Measurements from ENCODE around the gene PSAPL1. TPM values are rescaled to one million over a fixed set of nuclear protein-coding genes. Genes with fewer than 3 reads are reported as not detected.

PSAPL1 gene
- total RNA-seq, 1 donor from 2014 or later, result not detected

- H3K4me3 ChIP-seq (ENCODE audit: low read depth, low read length), result no peak overlapping the region
- no peak for DNase-seq (ENCODE audit: low read depth)
- TF ChIP-seq, protein P1, sequence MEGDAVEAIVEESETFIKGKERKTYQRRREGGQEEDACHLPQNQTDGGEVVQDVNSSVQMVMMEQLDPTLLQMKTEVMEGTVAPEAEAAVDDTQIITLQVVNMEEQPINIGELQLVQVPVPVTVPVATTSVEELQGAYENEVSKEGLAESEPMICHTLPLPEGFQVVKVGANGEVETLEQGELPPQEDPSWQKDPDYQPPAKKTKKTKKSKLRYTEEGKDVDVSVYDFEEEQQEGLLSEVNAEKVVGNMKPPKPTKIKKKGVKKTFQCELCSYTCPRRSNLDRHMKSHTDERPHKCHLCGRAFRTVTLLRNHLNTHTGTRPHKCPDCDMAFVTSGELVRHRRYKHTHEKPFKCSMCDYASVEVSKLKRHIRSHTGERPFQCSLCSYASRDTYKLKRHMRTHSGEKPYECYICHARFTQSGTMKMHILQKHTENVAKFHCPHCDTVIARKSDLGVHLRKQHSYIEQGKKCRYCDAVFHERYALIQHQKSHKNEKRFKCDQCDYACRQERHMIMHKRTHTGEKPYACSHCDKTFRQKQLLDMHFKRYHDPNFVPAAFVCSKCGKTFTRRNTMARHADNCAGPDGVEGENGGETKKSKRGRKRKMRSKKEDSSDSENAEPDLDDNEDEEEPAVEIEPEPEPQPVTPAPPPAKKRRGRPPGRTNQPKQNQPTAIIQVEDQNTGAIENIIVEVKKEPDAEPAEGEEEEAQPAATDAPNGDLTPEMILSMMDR (conservative IDR thresholded peaks at IDR 0.05; ENCODE audit: low read depth, low read length), result no peak
These were observed 39.6 kb upstream of the PSAPL1 start for GRCh38 chr4:7474320-7474719.

GRCh38 chr4:7473081-7473480, 38.4 kb upstream of the PSAPL1 start:
- TF ChIP-seq, protein P1 (conservative IDR thresholded peaks at IDR 0.05; ENCODE audit: low read depth, low read length), result no peak
- no peak for DNase-seq (ENCODE audit: low read depth)
- H3K4me3 ChIP-seq (ENCODE audit: low read depth, low read length), result no peak overlapping the region

GRCh38 chr4:7472442-7473013, 37.8 kb upstream of the PSAPL1 start:
- no peak overlapping the region for H3K4me3 ChIP-seq (ENCODE audit: low read depth, low read length)
- TF ChIP-seq, protein P1 (conservative IDR thresholded peaks at IDR 0.05; ENCODE audit: low read depth, low read length), result no peak
- DNase-seq (ENCODE audit: low read depth), result no peak

DNA sequence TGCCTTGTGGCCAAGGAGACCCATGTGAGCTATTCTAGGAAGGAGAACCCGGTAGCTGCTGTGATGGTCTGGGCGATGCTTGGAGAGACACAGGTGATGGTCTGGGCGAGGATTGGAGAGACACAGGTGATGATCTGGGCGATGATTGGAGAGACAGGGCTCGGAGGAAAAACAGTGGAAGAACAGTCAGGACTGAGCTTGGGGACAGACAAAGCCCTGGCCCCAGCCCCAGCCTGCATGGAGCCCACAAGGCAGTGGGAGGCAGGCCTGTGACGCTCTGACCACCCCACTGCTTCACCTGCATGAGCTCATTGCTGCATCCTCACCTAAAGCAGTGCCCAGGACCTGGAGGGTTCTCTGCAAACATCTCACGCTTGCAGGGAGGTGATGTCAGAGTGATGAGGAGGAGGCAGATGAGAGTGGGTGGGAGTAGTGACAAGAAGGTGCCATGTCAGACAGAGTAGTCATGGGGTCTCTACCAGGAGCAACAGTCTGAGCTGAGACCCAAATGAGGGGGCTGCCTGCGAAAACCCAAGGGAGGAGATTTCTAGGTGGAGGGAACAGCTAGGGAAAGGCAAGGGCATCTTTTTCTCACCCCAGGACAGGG, 35.9 kb upstream of the PSAPL1 start:
- H3K4me3 ChIP-seq (ENCODE audit: low read depth, low read length), result no peak overlapping the region
- TF ChIP-seq, protein P1 (conservative IDR thresholded peaks at IDR 0.05; ENCODE audit: low read depth, low read length), result no peak
- no peak for DNase-seq (ENCODE audit: low read depth)

GRCh38 chr4:7470111-7470510, 35.4 kb upstream of the PSAPL1 start:
- no peak overlapping the region for H3K4me3 ChIP-seq (ENCODE audit: low read depth, low read length)
- TF ChIP-seq, protein P1 (conservative IDR thresholded peaks at IDR 0.05; ENCODE audit: low read depth, low read length), result no peak
- DNase-seq (ENCODE audit: low read depth), result no peak

- TF ChIP-seq, protein P1 (conservative IDR thresholded peaks at IDR 0.05; ENCODE audit: low read depth, low read length), result no peak
- H3K4me3 ChIP-seq (ENCODE audit: low read depth, low read length), result no peak overlapping the region
- no peak for DNase-seq (ENCODE audit: low read depth)
These were observed 34.3 kb upstream of the PSAPL1 start for GRCh38 chr4:7469023-7469422.

GRCh38 chr4:7467471-7467870, 32.7 kb upstream of the PSAPL1 start:
- DNase-seq (ENCODE audit: low read depth), result no peak
- no peak overlapping the region for H3K4me3 ChIP-seq (ENCODE audit: low read depth, low read length)
- TF ChIP-seq, protein P1 (conservative IDR thresholded peaks at IDR 0.05; ENCODE audit: low read depth, low read length), result no peak

All from epithelial cell of proximal tubule (primary cell).